T-helper 1 cell (primary cell): ENCODE results near the gene CTTNBP2.
"Not testable (repeated sequence)": the region's sequence is repeated elsewhere in the genome, so short reads cannot be mapped to it uniquely, and the experiment has no call there.

Experiments
- DNase-seq, 5 donors: peaks; one replicate each; pipeline ENCODE4 v3.0.0-alpha.2; 2012 to 2020

CTTNBP2 gene

GRCh38 chr7:117737926-117738325, 135.3 kb downstream of the CTTNBP2 start:
- DNase-seq: no peak

- peak in 1 of 5 donors; percentile 15 for DNase-seq
Measured at GRCh38 chr7:117731455-117731854, 141.8 kb downstream of the CTTNBP2 start.

GRCh38 chr7:117730390-117730789, 142.9 kb downstream of the CTTNBP2 start:
- no peak for DNase-seq

- DNase-seq: no peak
Measured at GRCh38 chr7:117728890-117729624, 144.2 kb downstream of the CTTNBP2 start.

- no peak for DNase-seq
Measured at GRCh38 chr7:117724898-117725297, 148.3 kb downstream of the CTTNBP2 start.

- no peak for DNase-seq
Measured at GRCh38 chr7:117719377-117719776, 153.9 kb downstream of the CTTNBP2 start.

GRCh38 chr7:117718116-117718835, 155.0 kb downstream of the CTTNBP2 start:
- DNase-seq: no peak

GRCh38 chr7:117717357-117717756, 155.9 kb downstream of the CTTNBP2 start:
- DNase-seq: no peak

GRCh38 chr7:117716707-117717299, 156.4 kb downstream of the CTTNBP2 start:
- no peak for DNase-seq

GRCh38 chr7:117715784-117716445, 157.3 kb downstream of the CTTNBP2 start:
- peak in 1 of 5 donors; percentile 35 for DNase-seq

- DNase-seq: peak in 1 of 5 donors; percentile 43
Measured at GRCh38 chr7:117711556-117711955, 161.7 kb downstream of the CTTNBP2 start.

- DNase-seq: not testable (repeated sequence)
Measured at GRCh38 chr7:117708173-117708572, 165.1 kb downstream of the CTTNBP2 start.

GRCh38 chr7:117707080-117707479, 166.2 kb downstream of the CTTNBP2 start:
- no peak for DNase-seq

- no peak for DNase-seq
Measured at GRCh38 chr7:117706210-117706609, 167.0 kb downstream of the CTTNBP2 start.

- no peak for DNase-seq
Measured at GRCh38 chr7:117705630-117706029, 167.6 kb downstream of the CTTNBP2 start.

GRCh38 chr7:117704063-117704462, 169.2 kb downstream of the CTTNBP2 start:
- no peak for DNase-seq

GRCh38 chr7:117698018-117698417, 175.2 kb downstream of the CTTNBP2 start:
- no peak for DNase-seq

GRCh38 chr7:117692338-117692737, 180.9 kb downstream of the CTTNBP2 start:
- DNase-seq: no peak

GRCh38 chr7:117690147-117690546, 183.1 kb downstream of the CTTNBP2 start:
- no peak for DNase-seq

- DNase-seq: no peak
Measured at GRCh38 chr7:117689406-117689805, 183.8 kb downstream of the CTTNBP2 start.

GRCh38 chr7:117688126-117688525, 185.1 kb downstream of the CTTNBP2 start:
- DNase-seq: no peak

GRCh38 chr7:117686311-117686935, 186.8 kb downstream of the CTTNBP2 start:
- DNase-seq: no peak

- no peak for DNase-seq
Measured at GRCh38 chr7:117685795-117686194, 187.4 kb downstream of the CTTNBP2 start.
